IMR-90 (cell line): ENCODE results near the gene PRR29. TPM values are rescaled to one million over a fixed set of nuclear protein-coding genes. Genes with fewer than 3 reads are reported as not detected.

ENCODE experiments used
- ATAC-seq: fragments of 200-7000 bp; cut with Tn5 transposase; 2 replicates; pipeline ENCODE4 v1.9.1; 2020; ENCODE audit warnings: low read depth, mild to moderate bottlenecking, moderate library complexity
- BruUV-seq: library from RNA; stranded (reverse); fragments of 400-500 nt; replicated peaks from 2 replicates; lab custom pipeline; 2021; lab: Mats Ljungman, UMichigan
- CTCF ChIA-PET: fragments of 300-600 bp; formaldehyde crosslinking; extraction: SDS; loops from one replicate; lab custom pipeline; 2021; ENCODE audit warnings: antibody characterized with exemption; lab: Yijun Ruan, JAX
- POLR2A ChIA-PET: fragments of 300-600 bp; sonication (Branson Sonifier 250); formaldehyde crosslinking; loops from one replicate; lab custom pipeline; 2022; ENCODE audit warnings: antibody characterized with exemption; ENCODE audit not compliant: unreplicated experiment; lab: Charles Lee
- DNase-seq: peaks from one replicate; pipeline ENCODE4 v3.0.0; 2013
- H2AFZ ChIP-seq: replicated peaks from 2 replicates; pipeline ENCODE3; 2013; ENCODE audit warnings: low read length, mild to moderate bottlenecking; ENCODE audit not compliant: poor library complexity
- H2AK5ac ChIP-seq: 2 replicates; pipeline ENCODE4 v1.6.1; 2013; ENCODE audit warnings: low read depth, low read length, inconsistent platforms
- H2AK9ac ChIP-seq: replicated peaks from 2 replicates; pipeline ENCODE3; 2013; ENCODE audit warnings: mild to moderate bottlenecking, low read depth, low read length, moderate library complexity; ENCODE audit not compliant: poor library complexity
- H2BK120ac ChIP-seq: 2 replicates; pipeline ENCODE4 v1.6.1; 2013; ENCODE audit warnings: low read depth, low read length, inconsistent platforms
- H2BK15ac ChIP-seq: 3 replicates; pipeline ENCODE4 v1.6.1; 2013; ENCODE audit warnings: low read depth, low read length, inconsistent platforms
- H2BK20ac ChIP-seq: 2 replicates; pipeline ENCODE4 v1.6.1; 2013; ENCODE audit warnings: low read depth, mild to moderate bottlenecking, inconsistent platforms, low read length, moderate library complexity
- H2BK5ac ChIP-seq: 2 replicates; pipeline ENCODE4 v1.6.1; 2013; ENCODE audit warnings: mild to moderate bottlenecking, low read depth, low read length, inconsistent platforms; ENCODE audit not compliant: poor library complexity, severe bottlenecking
- H3K14ac ChIP-seq: replicated peaks from 2 replicates; pipeline ENCODE4 v1.6.1; 2013; ENCODE audit warnings: low read depth, low read length, inconsistent platforms
- H3K18ac ChIP-seq: 2 replicates; pipeline ENCODE4 v1.6.1; 2013; ENCODE audit warnings: low read depth, low read length, control low read depth
- H3K23ac ChIP-seq: 2 replicates; pipeline ENCODE4 v1.6.1; 2013; ENCODE audit warnings: low read depth, low read length, inconsistent platforms
- H3K27ac ChIP-seq: 2 replicates; pipeline ENCODE4 v1.5.1; 2013; ENCODE audit warnings: mild to moderate bottlenecking, control low read depth, low read length; ENCODE audit not compliant: insufficient read depth
- H3K27me3 ChIP-seq: 2 replicates; pipeline ENCODE4 v1.6.1; 2013; ENCODE audit warnings: low read length; ENCODE audit not compliant: control insufficient read depth, insufficient read depth
- H3K36me3 ChIP-seq: 2 replicates; pipeline ENCODE4 v1.6.1; 2013; ENCODE audit warnings: low read length, mixed read lengths; ENCODE audit not compliant: control insufficient read depth, insufficient read depth
- H3K4ac ChIP-seq: 2 replicates; pipeline ENCODE4 v1.6.1; 2013; ENCODE audit warnings: low read depth, low read length, inconsistent platforms
- H3K4me1 ChIP-seq: 2 replicates; pipeline ENCODE4 v1.6.1; 2013; ENCODE audit warnings: low read length, mixed read lengths; ENCODE audit not compliant: control insufficient read depth, insufficient read depth
- H3K4me2 ChIP-seq: 2 replicates; pipeline ENCODE4 v1.6.1; 2013; ENCODE audit warnings: low read depth, mild to moderate bottlenecking, control low read depth, low read length, moderate library complexity
- H3K4me3 ChIP-seq: 2 replicates; pipeline ENCODE4 v1.5.1; 2013; ENCODE audit warnings: low read depth, mild to moderate bottlenecking, control low read depth, low read length, moderate library complexity; ENCODE audit not compliant: insufficient read depth
- H3K56ac ChIP-seq: 2 replicates; pipeline ENCODE4 v1.6.1; 2013; ENCODE audit warnings: low read length, inconsistent platforms; ENCODE audit not compliant: insufficient read depth; ENCODE audit errors: extremely low read depth
- H3K79me1 ChIP-seq, 2 experiments: 2 replicates each; pipeline ENCODE4 v1.6.1; 2013; ENCODE audit warnings: low read length in 2 of 2, inconsistent platforms in 1 of 2, low read depth in 1 of 2
- H3K9ac ChIP-seq: 2 replicates; pipeline ENCODE4 v1.6.1; 2013; ENCODE audit warnings: low read depth, low read length, control low read depth
- H3K9me1 ChIP-seq: 2 replicates; pipeline ENCODE4 v1.6.1; 2013; ENCODE audit warnings: low read length, inconsistent platforms; ENCODE audit not compliant: insufficient read depth
- H3K9me3 ChIP-seq: 2 replicates; pipeline ENCODE4 v1.6.1; 2013; ENCODE audit warnings: low read length; ENCODE audit not compliant: control insufficient read depth, insufficient read depth
- H4K20me1 ChIP-seq: 2 replicates; pipeline ENCODE4 v1.6.1; 2013; ENCODE audit warnings: low read length, inconsistent platforms; ENCODE audit not compliant: insufficient read depth
- H4K5ac ChIP-seq: 2 replicates; pipeline ENCODE4 v1.6.1; 2013; ENCODE audit warnings: mild to moderate bottlenecking, low read depth, low read length, control low read depth
- H4K8ac ChIP-seq, 2 experiments: 2 replicates each; pipeline ENCODE4 v1.6.1; 2013; ENCODE audit warnings: low read depth in 2 of 2, low read length in 2 of 2, control low read depth in 1 of 2, inconsistent platforms in 1 of 2
- H4K91ac ChIP-seq: 2 replicates; pipeline ENCODE4 v1.6.1; 2013; ENCODE audit warnings: low read depth, low read length, inconsistent platforms; ENCODE audit not compliant: insufficient read depth
- BHLHE40 ChIP-seq: fragments of 150-350 bp; IDR thresholded peaks from 2 replicates; pipeline ENCODE4 v1.6.1; 2016; ENCODE audit warnings: mild to moderate bottlenecking, low read depth, low read length
- CEBPB ChIP-seq: IDR thresholded peaks from 2 replicates; pipeline ENCODE4 v1.6.1; 2012; ENCODE audit warnings: low read depth, low read length, improper control_type of control experiment
- CHD1 ChIP-seq: IDR thresholded peaks from 2 replicates; pipeline ENCODE4 v1.6.1; 2012; ENCODE audit warnings: low read depth, low read length, improper control_type of control experiment
- CTCF ChIP-seq: conservative IDR thresholded peaks from 2 replicates; pipeline ENCODE4 v1.5.1; 2012; ENCODE audit warnings: mild to moderate bottlenecking, low read depth, low read length, improper control_type of control experiment
- ELK1 ChIP-seq: fragments of 150-350 bp; IDR thresholded peaks from 2 replicates; pipeline ENCODE4 v1.6.1; 2016; ENCODE audit warnings: low read depth, mild to moderate bottlenecking, low read length, moderate library complexity, borderline replicate concordance
- FOS ChIP-seq: fragments of 150-350 bp; IDR thresholded peaks from 2 replicates; pipeline ENCODE4 v1.6.1; 2016; ENCODE audit warnings: low read depth, low read length
- MAFK ChIP-seq: IDR thresholded peaks from 2 replicates; pipeline ENCODE4 v1.6.1; 2012; ENCODE audit warnings: low read depth, low read length, improper control_type of control experiment
- MAZ ChIP-seq: IDR thresholded peaks from 2 replicates; pipeline ENCODE4 v1.6.1; 2012; ENCODE audit warnings: low read depth, mild to moderate bottlenecking, low read length, improper control_type of control experiment, moderate library complexity, borderline replicate concordance
- MXI1 ChIP-seq: IDR thresholded peaks from 2 replicates; pipeline ENCODE4 v1.6.1; 2012; ENCODE audit warnings: low read depth, mild to moderate bottlenecking, low read length, moderate library complexity, borderline replicate concordance
- NFE2L2 ChIP-seq: fragments of 150-350 bp; IDR thresholded peaks from 2 replicates; pipeline ENCODE4 v1.6.1; 2016; ENCODE audit warnings: low read depth, mild to moderate bottlenecking, low read length
- POLR2A ChIP-seq: IDR thresholded peaks from 2 replicates; pipeline ENCODE4 v1.6.1; 2012; ENCODE audit warnings: mild to moderate bottlenecking, low read depth, low read length
- RAD21 ChIP-seq: IDR thresholded peaks from 2 replicates; pipeline ENCODE4 v1.6.1; 2012; ENCODE audit warnings: low read length, improper control_type of control experiment
- RCOR1 ChIP-seq: IDR thresholded peaks from 2 replicates; pipeline ENCODE4 v1.6.1; 2012; ENCODE audit warnings: mild to moderate bottlenecking, low read length, improper control_type of control experiment; ENCODE audit not compliant: insufficient replicate concordance
- RFX5 ChIP-seq: IDR thresholded peaks from 2 replicates; pipeline ENCODE4 v1.8.0; 2012; ENCODE audit warnings: low read depth, mild to moderate bottlenecking, low read length, moderate library complexity
- SMC3 ChIP-seq: fragments of 150-350 bp; IDR thresholded peaks from 2 replicates; pipeline ENCODE4 v1.6.1; 2016; ENCODE audit warnings: low read depth, mild to moderate bottlenecking, antibody characterized with exemption, low read length, moderate library complexity
- USF2 ChIP-seq: fragments of 150-350 bp; IDR thresholded peaks from 2 replicates; pipeline ENCODE4 v1.6.1; 2017; ENCODE audit warnings: mild to moderate bottlenecking, antibody characterized with exemption, low read length, low read depth
- WGBS, 2 experiments: methylation state at CpG; one replicate each; pipeline versions ENCODE4 v1.1.5 to v1.1.7; 2013; ENCODE audit warnings: missing lambda C conversion rate in 2 of 2; ENCODE audit not compliant: insufficient read length in 1 of 2; ENCODE audit errors: extremely low coverage in 2 of 2; 5-methylcytosine and 5-hydroxymethylcytosine counted together
- dilution Hi-C: fragments of 300-500 bp; cut with HindIII; formaldehyde crosslinking; loops from one replicate; pipeline ENCODE4 v1.14.3; 2018; ENCODE audit warnings: low sequenced_read_pairs; ENCODE audit not compliant: unreplicated experiment
- in situ Hi-C: fragments of 300-500 bp; cut with MboI; formaldehyde crosslinking; loops from 3 replicates; pipeline ENCODE4 v1.14.3; 2019; ENCODE audit warnings: low sequenced_read_pairs, inconsistent platforms, mixed read lengths
- intact Hi-C: fragments of 100-400 bp; cut with micrococcal nuclease; formaldehyde crosslinking; loops from 2 replicates; pipeline ENCODE4 v1.10.0; 2022
- polyA plus RNA-seq, 3 experiments: library from polyadenylated mRNA; depleted of rRNA; stranded (reverse); fragments of >200 nt; gene quantifications; 2 replicates each; pipeline ENCODE4 v1.2.3, GENCODE V29; 2012; ENCODE audit warnings: low replicate concordance in 1 of 3
- total RNA-seq: library from RNA; depleted of rRNA; stranded (reverse); fragments of >200 nt; gene quantifications from 2 replicates; pipeline ENCODE4 v1.2.3, GENCODE V29; 2012

PRR29 gene
- total and polyA plus RNA-seq, 2 of the 4 experiments (the other 2 are of a cell fraction): under 0.01 to 0.17 TPM

DNA sequence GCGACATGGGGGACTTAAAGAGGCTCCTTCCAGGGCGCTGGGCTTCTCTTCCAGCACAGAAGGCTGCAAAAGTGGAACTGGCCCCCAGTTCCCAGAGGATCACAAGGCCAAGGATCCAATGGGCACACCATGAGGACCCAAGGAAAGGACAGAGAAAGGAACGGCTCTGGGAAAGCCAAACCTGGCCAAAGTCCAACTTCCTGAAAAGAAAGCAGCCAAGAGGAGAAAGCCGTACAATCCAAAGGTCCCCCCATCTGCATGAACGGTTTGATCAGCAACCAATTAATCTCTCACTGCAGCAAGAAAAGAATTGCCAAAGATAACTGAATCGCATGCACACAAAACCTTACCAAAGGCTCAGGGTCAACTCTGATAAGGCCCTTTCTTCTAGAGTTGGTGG, 42.1 kb downstream of the PRR29 start:
- no peak overlapping the region for H3K14ac ChIP-seq
- H2AK5ac ChIP-seq: no peak overlapping the region
- H3K9me3 ChIP-seq: no peaks in the 10 kb centered on the region
- H3K23ac ChIP-seq: no peak overlapping the region
- no peak overlapping the region for H3K27ac ChIP-seq
- no peak for ATAC-seq
- H4K8ac ChIP-seq: no peak overlapping the region
- no TSS peak for BruUV-seq
- 62% methylated on average over 2 of the region's 6 CpGs; no CpG with 5 or more reads in 1 of the 2 experiments for WGBS, 2 experiments
- CTCF ChIA-PET: no interaction called here
- no peak overlapping the region for H2BK15ac ChIP-seq
- no peaks in the 10 kb centered on the region for H4K20me1 ChIP-seq
- in situ Hi-C loops (no loop called here), dilution Hi-C loops (no loop called here), intact Hi-C loops (no loop called here)
- H3K4me1 ChIP-seq: no peaks in the 10 kb centered on the region
- H2BK5ac ChIP-seq: no peak overlapping the region
- no peak for DNase-seq
- H2AK9ac ChIP-seq: no peak overlapping the region
- no peak overlapping the region for H3K9ac ChIP-seq
- H2BK120ac ChIP-seq: no peak overlapping the region
- POLR2A ChIA-PET: no interaction called here
- no peak overlapping the region for H3K4ac ChIP-seq
- no peak overlapping the region for H3K56ac ChIP-seq
- H3K36me3 ChIP-seq: peaks cover 28% of the 10 kb centered on the region
- H3K79me1 ChIP-seq: no peaks in the 10 kb centered on the region
- H3K4me3 ChIP-seq: no peak overlapping the region
- H3K27me3 ChIP-seq: no peaks in the 10 kb centered on the region
- H4K91ac ChIP-seq: no peak overlapping the region
- no peak overlapping the region for H3K4me2 ChIP-seq
- H2AFZ ChIP-seq: no peak overlapping the region
- H4K5ac ChIP-seq: no peak overlapping the region
- H2BK20ac ChIP-seq: no peak overlapping the region
- no peak for TF ChIP-seq CEBPB
- no peak for TF ChIP-seq MAFK
- no peak for TF ChIP-seq BHLHE40
- TF ChIP-seq CHD1: no peak
- TF ChIP-seq RAD21: no peak
- no peak for TF ChIP-seq FOS
- no peak for TF ChIP-seq USF2
- TF ChIP-seq MXI1: no peak
- no peak for TF ChIP-seq RCOR1
- TF ChIP-seq CTCF: no peak
- no peak for TF ChIP-seq NFE2L2
- no peak for TF ChIP-seq RFX5
- no peak for TF ChIP-seq POLR2A
- no peak for TF ChIP-seq ELK1
- TF ChIP-seq SMC3: no peak
- no peak for TF ChIP-seq MAZ
- no peaks in the 10 kb centered on the region for H3K9me1 ChIP-seq
- no peak overlapping the region for H3K18ac ChIP-seq
